Measurements from ENCODE around the gene TINCR. TPM values are rescaled to one million over a fixed set of nuclear protein-coding genes. Genes with fewer than 3 reads are reported as not detected.

The TINCR gene
- total RNA-seq, 4 donors from 2014 or later, result 0.35 to 0.64 (median 0.44) TPM

DNA sequence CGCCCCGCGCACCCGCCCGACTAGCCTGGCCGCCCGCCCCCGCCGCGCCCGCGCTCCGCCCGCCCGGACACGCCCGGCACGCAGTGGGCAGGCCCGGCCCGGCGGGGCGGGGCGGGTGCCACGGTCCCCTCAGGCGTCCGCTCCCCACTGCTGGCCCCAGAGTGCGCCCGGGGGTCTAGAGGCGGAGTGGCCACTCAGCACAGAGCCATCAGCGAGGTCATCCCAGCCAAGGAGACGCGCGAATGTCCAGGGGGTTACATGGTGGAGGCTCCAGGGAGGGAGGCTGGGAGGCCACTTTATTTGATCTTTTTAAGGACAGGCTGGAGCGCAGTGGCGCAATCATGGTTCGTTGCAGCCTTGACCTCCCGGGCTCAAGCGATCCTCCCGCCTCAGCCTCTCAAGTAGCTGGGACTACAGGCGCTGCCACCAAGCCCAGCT is 236 bp upstream of the TINCR start:
- H3K4me3 ChIP-seq, result peak overlapping the region in 1 of 2 donors; percentile 46
- TF ChIP-seq, protein P1, sequence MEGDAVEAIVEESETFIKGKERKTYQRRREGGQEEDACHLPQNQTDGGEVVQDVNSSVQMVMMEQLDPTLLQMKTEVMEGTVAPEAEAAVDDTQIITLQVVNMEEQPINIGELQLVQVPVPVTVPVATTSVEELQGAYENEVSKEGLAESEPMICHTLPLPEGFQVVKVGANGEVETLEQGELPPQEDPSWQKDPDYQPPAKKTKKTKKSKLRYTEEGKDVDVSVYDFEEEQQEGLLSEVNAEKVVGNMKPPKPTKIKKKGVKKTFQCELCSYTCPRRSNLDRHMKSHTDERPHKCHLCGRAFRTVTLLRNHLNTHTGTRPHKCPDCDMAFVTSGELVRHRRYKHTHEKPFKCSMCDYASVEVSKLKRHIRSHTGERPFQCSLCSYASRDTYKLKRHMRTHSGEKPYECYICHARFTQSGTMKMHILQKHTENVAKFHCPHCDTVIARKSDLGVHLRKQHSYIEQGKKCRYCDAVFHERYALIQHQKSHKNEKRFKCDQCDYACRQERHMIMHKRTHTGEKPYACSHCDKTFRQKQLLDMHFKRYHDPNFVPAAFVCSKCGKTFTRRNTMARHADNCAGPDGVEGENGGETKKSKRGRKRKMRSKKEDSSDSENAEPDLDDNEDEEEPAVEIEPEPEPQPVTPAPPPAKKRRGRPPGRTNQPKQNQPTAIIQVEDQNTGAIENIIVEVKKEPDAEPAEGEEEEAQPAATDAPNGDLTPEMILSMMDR (IDR thresholded peaks at IDR 0.05), result no peak
- no peak for TF ChIP-seq POLR2AphosphoS5 (IDR thresholded peaks at IDR 0.05)
- no peak for TF ChIP-seq EP300 (IDR thresholded peaks at IDR 0.05)
- H3K27ac ChIP-seq, result no peak overlapping the region
- no peaks in the 10 kb centered on the region for H3K9me3 ChIP-seq
- ATAC-seq, result no peak
- WGBS, 2 donors (ENCODE audit: low coverage in 1 of 2), result 81% methylated on average over 3 of the region's 40 CpGs; no CpG with 5 or more reads in 1 of the 2 donors
- H3K4me1 ChIP-seq, result peaks cover 0 to 10% (median 0%) of the 10 kb centered on the region in 3 donors
- H3K27me3 ChIP-seq, result peaks cover 63% of the 10 kb centered on the region
- no peaks in the 10 kb centered on the region for H3K36me3 ChIP-seq

DNA sequence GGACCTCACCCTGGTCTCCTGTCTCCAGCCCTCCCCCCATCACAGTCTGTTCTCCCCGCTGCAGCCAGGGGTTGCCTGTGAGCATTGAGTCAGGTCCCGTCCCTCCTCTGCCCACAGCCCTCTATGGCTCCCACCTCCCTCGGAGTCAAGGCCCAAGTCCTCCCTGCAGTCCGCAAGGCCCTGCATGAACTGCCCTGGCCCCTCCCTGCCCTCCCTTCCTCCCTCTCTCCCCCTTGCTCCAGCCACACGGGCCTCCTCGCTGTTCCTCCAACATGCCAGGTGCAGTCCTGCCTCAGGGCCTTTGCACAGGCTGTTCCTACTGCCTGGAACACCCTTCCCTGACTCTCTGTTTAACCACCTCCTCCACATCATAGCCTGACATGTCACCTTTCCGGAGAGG is 2.8 kb downstream of the TINCR start:
- peaks cover 79% of the 10 kb centered on the region for H3K27me3 ChIP-seq
- TF ChIP-seq POLR2AphosphoS5 (IDR thresholded peaks at IDR 0.05), result no peak
- no peak for TF ChIP-seq EP300 (IDR thresholded peaks at IDR 0.05)
- TF ChIP-seq, protein P1 (IDR thresholded peaks at IDR 0.05), result no peak
- no peak for TF ChIP-seq POLR2A (IDR thresholded peaks at IDR 0.05)
- peaks cover 0 to 10% (median 0%) of the 10 kb centered on the region in 3 donors for H3K4me1 ChIP-seq
- peaks cover 0 to 17% (median 0%) of the 10 kb centered on the region in 3 donors for H3K9me3 ChIP-seq
- no peak for ATAC-seq
- H3K27ac ChIP-seq, result no peak overlapping the region
- no peaks in the 10 kb centered on the region for H3K36me3 ChIP-seq
- no peak overlapping the region for H3K4me3 ChIP-seq
- WGBS, 2 donors (ENCODE audit: low coverage in 1 of 2), result 56 to 90% methylated on average over 2 to 6 of the region's 7 CpGs

DNA sequence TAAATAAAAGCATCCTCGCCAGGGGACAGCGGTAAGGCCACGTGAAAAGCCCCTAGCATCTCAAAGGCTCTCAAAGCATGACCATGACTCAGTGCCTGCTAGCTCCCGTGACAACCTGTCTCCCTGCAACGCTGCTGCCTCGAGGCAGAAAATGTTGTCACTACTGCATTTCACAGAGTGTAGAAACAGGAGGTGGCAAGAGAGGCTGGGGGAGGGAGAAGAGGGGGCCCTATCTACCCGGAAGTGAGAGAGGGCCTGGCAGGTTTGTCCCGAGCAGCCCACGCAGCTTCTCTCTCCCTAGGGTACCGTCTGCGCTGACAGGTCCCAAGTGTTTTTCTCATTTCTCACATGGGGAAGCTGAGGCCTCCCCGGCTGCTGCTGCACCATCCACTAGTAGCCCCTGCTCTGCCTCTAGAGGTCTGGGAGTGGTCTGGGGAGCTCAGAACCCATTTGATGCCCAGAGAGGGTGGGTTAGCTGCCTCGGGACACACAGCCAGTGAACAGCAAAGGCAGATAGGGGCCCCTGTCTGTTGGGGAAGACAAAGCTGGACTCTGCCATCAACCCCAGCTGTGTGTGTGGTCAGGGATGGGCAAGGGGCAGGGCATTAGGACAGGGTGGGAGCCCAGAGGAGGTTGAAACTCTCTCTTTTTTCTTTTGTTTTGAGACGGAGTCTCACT is 3.7 kb downstream of the TINCR start:
- peaks cover 70% of the 10 kb centered on the region for H3K27me3 ChIP-seq
- no peak overlapping the region for H3K27ac ChIP-seq
- peaks cover 0 to 17% (median 0%) of the 10 kb centered on the region in 3 donors for H3K9me3 ChIP-seq
- no peak overlapping the region for H3K4me3 ChIP-seq
- no peak for TF ChIP-seq POLR2A (IDR thresholded peaks at IDR 0.05)
- TF ChIP-seq POLR2AphosphoS5 (IDR thresholded peaks at IDR 0.05), result no peak
- no peak for TF ChIP-seq EP300 (IDR thresholded peaks at IDR 0.05)
- TF ChIP-seq, protein P1 (IDR thresholded peaks at IDR 0.05), result no peak
- no peaks in the 10 kb centered on the region for H3K36me3 ChIP-seq
- no peak for ATAC-seq
- WGBS, 2 donors (ENCODE audit: low coverage in 1 of 2), result 23 to 36% methylated on average over 7 to 9 of the region's 14 CpGs
- peaks cover 0 to 10% (median 0%) of the 10 kb centered on the region in 3 donors for H3K4me1 ChIP-seq

DNA sequence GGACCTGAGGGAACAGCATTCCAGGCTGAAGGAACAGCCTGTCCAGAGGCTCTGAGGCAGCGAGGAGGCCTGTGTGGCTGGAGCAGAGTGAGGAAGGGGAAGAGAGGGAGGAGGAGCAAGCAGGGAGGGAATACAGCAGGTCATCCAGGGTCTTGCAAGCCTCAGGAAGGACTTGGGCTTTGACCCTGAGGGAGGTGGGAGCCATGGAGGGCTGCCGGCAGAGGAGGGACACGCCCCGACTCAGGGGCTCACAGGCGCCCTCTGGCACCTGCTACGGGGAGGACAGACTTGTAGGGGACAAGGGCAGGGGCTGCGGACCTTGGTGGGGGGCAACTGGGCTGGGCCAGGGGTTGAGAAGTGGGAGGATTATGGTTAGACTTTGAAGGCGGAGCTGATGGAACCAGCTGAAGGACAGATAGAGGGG is 4.7 kb downstream of the TINCR start:
- no peak for ATAC-seq
- Histone ChIP-seq H3K9me3 (peaks cover 0 to 17% (median 0%) of the 10 kb centered on the region in 3 donors), H3K27ac (no peak overlapping the region), H3K4me1 (peaks cover 0 to 8% (median 0%) of the 10 kb centered on the region in 3 donors), H3K36me3 (no peaks in the 10 kb centered on the region), H3K4me3 (no peak overlapping the region), H3K27me3 (peaks cover 65% of the 10 kb centered on the region)
- WGBS, 2 donors (ENCODE audit: low coverage in 1 of 2), result 41% methylated on average over 8 of the region's 8 CpGs; no CpG with 5 or more reads in 1 of the 2 donors
- TF ChIP-seq POLR2AphosphoS5 (IDR thresholded peaks at IDR 0.05) (no peak), EP300 (IDR thresholded peaks at IDR 0.05) (no peak), POLR2A (IDR thresholded peaks at IDR 0.05) (no peak)
- TF ChIP-seq, protein P1 (IDR thresholded peaks at IDR 0.05), result no peak

DNA sequence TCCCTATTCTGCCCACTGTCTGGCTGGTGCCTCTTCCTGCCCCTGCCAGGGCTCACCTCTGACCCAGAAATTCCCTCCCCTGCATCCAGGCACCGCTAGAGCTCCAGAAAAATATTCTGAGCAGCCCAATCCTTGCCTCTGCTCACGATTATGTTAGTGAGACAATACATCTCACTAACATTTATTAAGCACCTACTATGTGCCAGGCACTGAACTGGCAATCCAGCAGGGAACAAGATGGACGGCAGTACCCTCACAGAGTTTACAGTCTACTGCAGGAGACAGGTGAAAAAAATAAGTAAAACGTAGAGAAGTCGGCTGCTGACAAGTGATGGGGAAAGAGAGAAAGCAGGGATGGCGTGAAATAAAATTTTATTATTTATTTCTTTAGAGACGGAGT is 5.5 kb downstream of the TINCR start:
- no peak overlapping the region for H3K4me3 ChIP-seq
- no peaks in the 10 kb centered on the region for H3K36me3 ChIP-seq
- peaks cover 0 to under 1% (median 0%) of the 10 kb centered on the region in 3 donors for H3K4me1 ChIP-seq
- H3K27me3 ChIP-seq, result peaks cover 63% of the 10 kb centered on the region
- no peak for ATAC-seq
- WGBS, 2 donors (ENCODE audit: low coverage in 1 of 2), result 67 to 79% methylated on average over 1 to 7 of the region's 7 CpGs
- H3K9me3 ChIP-seq, result peaks cover 0 to 17% (median 0%) of the 10 kb centered on the region in 3 donors
- H3K27ac ChIP-seq, result no peak overlapping the region
- TF ChIP-seq POLR2AphosphoS5 (IDR thresholded peaks at IDR 0.05) (no peak), EP300 (IDR thresholded peaks at IDR 0.05) (no peak), POLR2A (IDR thresholded peaks at IDR 0.05) (no peak)
- TF ChIP-seq, protein P1 (IDR thresholded peaks at IDR 0.05), result no peak

Measured in gastroesophageal sphincter (tissue), 4 donors.